HCT116 (cell line): ENCODE results near the gene KAZN. TPM values are rescaled to one million over a fixed set of nuclear protein-coding genes. Genes with fewer than 3 reads are reported as not detected.

Experiments used
- ATAC-seq: fragments of 200-7000 bp; cut with Tn5 transposase; 2 replicates; pipeline ENCODE4 v1.9.1; 2020; ENCODE audit warnings: mild to moderate bottlenecking, moderate library complexity
- BruUV-seq: library from RNA; stranded (reverse); fragments of 400-500 nt; replicated peaks from 2 replicates; lab custom pipeline; 2021; lab: Mats Ljungman, UMichigan
- CTCF ChIA-PET: fragments of 300-600 bp; sonication (Branson Sonifier 250); formaldehyde crosslinking; loops from one replicate; lab custom pipeline; 2021; ENCODE audit warnings: antibody characterized with exemption; lab: Charles Lee
- POLR2A ChIA-PET: fragments of 300-600, 350-600 bp; sonication (Branson Sonifier 250); formaldehyde crosslinking; loops from one replicate; lab custom pipeline; 2021; ENCODE audit warnings: antibody characterized with exemption; lab: Charles Lee
- RAD21 ChIA-PET, 2 experiments: fragments of 300-600 bp; sonication (Branson Sonifier 250); formaldehyde crosslinking; loops; one replicate each; lab custom pipeline; 2023; ENCODE audit warnings: low total read pairs in 2 of 2; ENCODE audit not compliant: uncharacterized antibody in 2 of 2, unreplicated experiment in 2 of 2, low non-redundant PET in 1 of 2; lab: Charles Lee
- DNase-seq: peaks from one replicate; pipeline ENCODE4 v3.0.0-alpha.2; 2010; ENCODE audit warnings: low read depth, low spot score
- H2AFZ ChIP-seq: fragments of 200-600 bp; shearing (Covaris generic), sonication (generic); 2 replicates; pipeline ENCODE4 v1.6.1; 2017; ENCODE audit warnings: low read depth, mixed run types, mixed read lengths, antibody characterized with exemption, low read length; ENCODE audit not compliant: poor library complexity, severe bottlenecking
- H3K27ac ChIP-seq: 2 replicates; pipeline ENCODE4 v1.5.1; 2012; ENCODE audit warnings: low read depth, low read length
- H3K27me3 ChIP-seq: fragments of 200-600 bp; sonication (generic); 2 replicates; pipeline ENCODE4 v1.6.1; 2016; ENCODE audit warnings: mixed run types, low read length, mixed read lengths; ENCODE audit not compliant: insufficient read depth
- H3K36me3 ChIP-seq, 2 experiments: fragments of 200-500 bp in 1 of 2; fragments of 200-600 bp in 1 of 2; sonication (Bioruptor generic) in 1 of 2; sonication (generic) in 1 of 2; 2 replicates each; pipeline versions ENCODE4 v1.5.1 to v1.6.1; 2014 to 2016; ENCODE audit warnings: low read length in 2 of 2, inconsistent platforms in 1 of 2, mixed read lengths in 1 of 2, mixed run types in 1 of 2; ENCODE audit not compliant: insufficient read depth in 2 of 2, control insufficient read depth in 1 of 2
- H3K4me1 ChIP-seq, 2 experiments: fragments of 200-600 bp in 1 of 2; sonication (generic) in 1 of 2; 2 replicates each; pipeline versions ENCODE4 v1.5.1 to v1.6.1; 2012 to 2017; ENCODE audit warnings: low read length in 2 of 2, inconsistent platforms in 1 of 2, mild to moderate bottlenecking in 1 of 2, mixed read lengths in 1 of 2, mixed run types in 1 of 2, moderate library complexity in 1 of 2; ENCODE audit not compliant: insufficient read depth in 2 of 2, control insufficient read depth in 1 of 2
- H3K4me2 ChIP-seq: fragments of 200-600 bp; sonication (generic); 2 replicates; pipeline ENCODE4 v1.6.1; 2017; ENCODE audit warnings: mixed run types, low read length, mixed read lengths
- H3K4me3 ChIP-seq, 2 experiments: fragments of 200-600 bp in 1 of 2; sonication (generic) in 1 of 2; replicated peaks in 1 of 2; 2 replicates each; pipeline ENCODE4 v1.5.1; 2011 to 2016; ENCODE audit warnings: low read length in 2 of 2, control low read depth in 1 of 2, low read depth in 1 of 2, mild to moderate bottlenecking in 1 of 2, mixed read lengths in 1 of 2, mixed run types in 1 of 2
- H3K79me2 ChIP-seq: fragments of 200-600 bp; sonication (generic); 2 replicates; pipeline ENCODE4 v1.6.1; 2017; ENCODE audit warnings: mild to moderate bottlenecking, mixed run types, low read length, moderate library complexity, mixed read lengths; ENCODE audit not compliant: insufficient read depth
- H3K9ac ChIP-seq: fragments of 200-600 bp; sonication (generic); 2 replicates; pipeline ENCODE4 v1.6.1; 2016; ENCODE audit warnings: low read length, mixed read lengths
- H3K9me2 ChIP-seq: fragments of 200-600 bp; sonication (generic), shearing (Covaris generic); 2 replicates; pipeline ENCODE4 v1.6.1; 2017; ENCODE audit warnings: mixed run types, mild to moderate bottlenecking, moderate library complexity; ENCODE audit not compliant: insufficient read depth
- H3K9me3 ChIP-seq, 2 experiments: fragments of 200-500 bp in 1 of 2; fragments of 200-600 bp in 1 of 2; sonication (Bioruptor generic) in 1 of 2; sonication (generic) in 1 of 2; 2 replicates each; pipeline ENCODE4 v1.6.1; 2014 to 2017; ENCODE audit warnings: low read length in 2 of 2, mixed read lengths in 2 of 2, inconsistent platforms in 1 of 2, low read depth in 1 of 2, mild to moderate bottlenecking in 1 of 2, mixed run types in 1 of 2, moderate library complexity in 1 of 2; ENCODE audit not compliant: control insufficient read depth in 1 of 2, insufficient read depth in 1 of 2
- H4K20me1 ChIP-seq: fragments of 200-600 bp; sonication (generic), shearing (Covaris generic); 2 replicates; pipeline ENCODE4 v1.6.1; 2017; ENCODE audit warnings: mixed run types, mild to moderate bottlenecking, moderate library complexity; ENCODE audit not compliant: insufficient read depth
- CBX3 ChIP-seq: IDR thresholded peaks from 2 replicates; pipeline ENCODE4 v1.6.1; 2012; ENCODE audit warnings: low read depth
- EGR1 ChIP-seq: IDR thresholded peaks from 2 replicates; pipeline ENCODE4 v1.6.1; 2012; ENCODE audit warnings: low read depth
- EZH2 ChIP-seq: fragments of 200-600 bp; sonication (generic); IDR thresholded peaks from 2 replicates; pipeline ENCODE4 v1.6.1; 2017; ENCODE audit warnings: antibody characterized with exemption, mixed run types
- FOSL1 ChIP-seq: IDR thresholded peaks from 2 replicates; pipeline ENCODE4 v1.6.1; 2012; ENCODE audit warnings: low read depth
- POLR2A ChIP-seq: IDR thresholded peaks from 2 replicates; pipeline ENCODE4 v1.7.0; 2011; ENCODE audit warnings: borderline replicate concordance; ENCODE audit not compliant: insufficient read depth, insufficient read length; ENCODE audit errors: extremely low read depth
- POLR2AphosphoS5 ChIP-seq: IDR thresholded peaks from 2 replicates; pipeline ENCODE4 v1.6.1; 2011; ENCODE audit warnings: mild to moderate bottlenecking, low read depth, low read length, moderate library complexity
- SIN3A ChIP-seq: IDR thresholded peaks from 2 replicates; pipeline ENCODE4 v1.6.1; 2012; ENCODE audit warnings: low read depth
- SP1 ChIP-seq: IDR thresholded peaks from 2 replicates; pipeline ENCODE4 v1.6.1; 2012; ENCODE audit warnings: low read depth
- SRF ChIP-seq: IDR thresholded peaks from 2 replicates; pipeline ENCODE4 v1.6.1; 2012; ENCODE audit warnings: low read depth
- ZFX ChIP-seq: fragments of 450-650 bp; IDR thresholded peaks from 2 replicates; pipeline ENCODE4 v1.6.1; 2017
- ZNF274 ChIP-seq: fragments of 200-500 bp; sonication (Bioruptor generic); IDR thresholded peaks from 2 replicates; pipeline ENCODE4 v1.6.1; 2014; ENCODE audit warnings: mild to moderate bottlenecking, low read depth, low read length, inconsistent platforms
- intact Hi-C: fragments of 100-400 bp; cut with micrococcal nuclease; formaldehyde crosslinking; loops from 2 replicates; pipeline ENCODE4 v1.10.0; 2022
- total RNA-seq: library from RNA; stranded (reverse); gene quantifications from one replicate; pipeline ENCODE4 v1.2.1, GENCODE V29; 2021; ENCODE audit not compliant: unreplicated experiment
- TF ChIP-seq, protein P1 (sequence below): IDR thresholded peaks from 2 replicates; pipeline ENCODE4 v1.6.1; 2012
- TF ChIP-seq, protein P2 (sequence below): IDR thresholded peaks from 2 replicates; pipeline ENCODE4 v1.6.1; 2012
- TF ChIP-seq, protein P3 (sequence below), 3 experiments: fragments of 200-600 bp in 1 of 3; sonication (generic) in 1 of 3; IDR thresholded peaks in 2 of 3; conservative IDR thresholded peaks in 1 of 3; 2 replicates each; pipeline ENCODE4 v1.5.1; 2012 to 2017; ENCODE audit warnings: low read depth in 2 of 3, low read length in 2 of 3, antibody characterized with exemption in 1 of 3, borderline replicate concordance in 1 of 3, control low read depth in 1 of 3, mild to moderate bottlenecking in 1 of 3, mixed read lengths in 1 of 3, mixed run types in 1 of 3, moderate library complexity in 1 of 3; ENCODE audit not compliant: insufficient read depth in 1 of 3
- TF ChIP-seq, protein P4 (sequence below): IDR thresholded peaks from 2 replicates; pipeline ENCODE4 v1.6.1; 2011; ENCODE audit warnings: mild to moderate bottlenecking, low read length, moderate library complexity; ENCODE audit not compliant: insufficient replicate concordance; ENCODE audit errors: extremely low read depth

KAZN gene
- total RNA-seq, 1 experiment from 2014 or later, result 13.4 TPM

DNA sequence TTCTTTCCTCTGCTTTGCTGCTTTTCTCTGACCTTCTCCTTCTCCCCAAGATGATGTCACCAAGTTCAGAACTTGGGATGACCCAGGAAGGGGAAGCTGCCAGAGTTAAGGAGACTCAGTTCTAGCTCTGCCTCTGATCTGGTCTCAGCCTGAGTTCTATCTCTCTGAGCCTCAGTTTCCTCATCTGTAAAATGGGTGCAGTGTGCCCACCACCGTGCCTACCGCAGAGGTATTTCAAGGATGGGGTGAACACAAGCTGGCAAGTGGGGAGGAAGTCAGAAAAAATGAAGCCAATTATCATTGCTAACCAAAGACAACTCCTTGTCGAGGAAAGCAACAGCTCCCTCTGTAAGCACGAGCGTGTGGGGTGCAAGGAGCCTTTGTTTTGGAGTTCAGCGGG, 249.7 kb downstream of the KAZN start:
- Histone ChIP-seq H4K20me1 (no peaks in the 10 kb centered on the region), H3K4me2 (no peak overlapping the region), H3K9me3 (no peaks in the 10 kb centered on the region), H2AFZ (no peak overlapping the region), H3K4me1 (no peaks in the 10 kb centered on the region), H3K9me2 (no peaks in the 10 kb centered on the region), H3K27ac (no peak overlapping the region), H3K27me3 (peaks cover 19% of the 10 kb centered on the region), H3K4me3 (no peak overlapping the region), H3K9ac (no peak overlapping the region), H3K36me3 (no peaks in the 10 kb centered on the region), H3K79me2 (no peaks in the 10 kb centered on the region)
- intact Hi-C loops, result loop anchor here (10.0 kb wide), 1 partner anchor 733 kb away; no protein-coding TSS in a partner anchor
- ATAC-seq, result no peak
- CTCF ChIA-PET, result no interaction called here
- BruUV-seq, result no TSS peak
- TF ChIP-seq POLR2A (no peak), ZFX (no peak), SIN3A (no peak), FOSL1 (no peak), EZH2 (no peak), ZNF274 (no peak), EGR1 (no peak), POLR2AphosphoS5 (no peak), CBX3 (no peak), SRF (no peak), SP1 (no peak)
- TF ChIP-seq, protein P1, sequence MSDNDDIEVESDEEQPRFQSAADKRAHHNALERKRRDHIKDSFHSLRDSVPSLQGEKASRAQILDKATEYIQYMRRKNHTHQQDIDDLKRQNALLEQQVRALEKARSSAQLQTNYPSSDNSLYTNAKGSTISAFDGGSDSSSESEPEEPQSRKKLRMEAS, result no peak
- TF ChIP-seq, protein P2, sequence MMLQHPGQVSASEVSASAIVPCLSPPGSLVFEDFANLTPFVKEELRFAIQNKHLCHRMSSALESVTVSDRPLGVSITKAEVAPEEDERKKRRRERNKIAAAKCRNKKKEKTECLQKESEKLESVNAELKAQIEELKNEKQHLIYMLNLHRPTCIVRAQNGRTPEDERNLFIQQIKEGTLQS, result no peak
- TF ChIP-seq, protein P3, sequence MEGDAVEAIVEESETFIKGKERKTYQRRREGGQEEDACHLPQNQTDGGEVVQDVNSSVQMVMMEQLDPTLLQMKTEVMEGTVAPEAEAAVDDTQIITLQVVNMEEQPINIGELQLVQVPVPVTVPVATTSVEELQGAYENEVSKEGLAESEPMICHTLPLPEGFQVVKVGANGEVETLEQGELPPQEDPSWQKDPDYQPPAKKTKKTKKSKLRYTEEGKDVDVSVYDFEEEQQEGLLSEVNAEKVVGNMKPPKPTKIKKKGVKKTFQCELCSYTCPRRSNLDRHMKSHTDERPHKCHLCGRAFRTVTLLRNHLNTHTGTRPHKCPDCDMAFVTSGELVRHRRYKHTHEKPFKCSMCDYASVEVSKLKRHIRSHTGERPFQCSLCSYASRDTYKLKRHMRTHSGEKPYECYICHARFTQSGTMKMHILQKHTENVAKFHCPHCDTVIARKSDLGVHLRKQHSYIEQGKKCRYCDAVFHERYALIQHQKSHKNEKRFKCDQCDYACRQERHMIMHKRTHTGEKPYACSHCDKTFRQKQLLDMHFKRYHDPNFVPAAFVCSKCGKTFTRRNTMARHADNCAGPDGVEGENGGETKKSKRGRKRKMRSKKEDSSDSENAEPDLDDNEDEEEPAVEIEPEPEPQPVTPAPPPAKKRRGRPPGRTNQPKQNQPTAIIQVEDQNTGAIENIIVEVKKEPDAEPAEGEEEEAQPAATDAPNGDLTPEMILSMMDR (IDR thresholded peaks at IDR 0.05 in 2 of 3, conservative IDR thresholded peaks at IDR 0.05 in 1 of 3; ENCODE audit: borderline replicate concordance in 1 of 3, insufficient read depth in 1 of 3, low read depth in 2 of 3, low read length in 2 of 3), result no peak
- TF ChIP-seq, protein P4, sequence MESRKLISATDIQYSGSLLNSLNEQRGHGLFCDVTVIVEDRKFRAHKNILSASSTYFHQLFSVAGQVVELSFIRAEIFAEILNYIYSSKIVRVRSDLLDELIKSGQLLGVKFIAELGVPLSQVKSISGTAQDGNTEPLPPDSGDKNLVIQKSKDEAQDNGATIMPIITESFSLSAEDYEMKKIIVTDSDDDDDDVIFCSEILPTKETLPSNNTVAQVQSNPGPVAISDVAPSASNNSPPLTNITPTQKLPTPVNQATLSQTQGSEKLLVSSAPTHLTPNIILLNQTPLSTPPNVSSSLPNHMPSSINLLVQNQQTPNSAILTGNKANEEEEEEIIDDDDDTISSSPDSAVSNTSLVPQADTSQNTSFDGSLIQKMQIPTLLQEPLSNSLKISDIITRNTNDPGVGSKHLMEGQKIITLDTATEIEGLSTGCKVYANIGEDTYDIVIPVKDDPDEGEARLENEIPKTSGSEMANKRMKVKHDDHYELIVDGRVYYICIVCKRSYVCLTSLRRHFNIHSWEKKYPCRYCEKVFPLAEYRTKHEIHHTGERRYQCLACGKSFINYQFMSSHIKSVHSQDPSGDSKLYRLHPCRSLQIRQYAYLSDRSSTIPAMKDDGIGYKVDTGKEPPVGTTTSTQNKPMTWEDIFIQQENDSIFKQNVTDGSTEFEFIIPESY, result no peak
- no peak for DNase-seq
- RAD21 ChIA-PET, result no interaction called here
- POLR2A ChIA-PET, result no interaction called here
